ENCODE data around the gene AHRR. TPM values are rescaled to one million over a fixed set of nuclear protein-coding genes. Genes with fewer than 3 reads are reported as not detected.
"Not testable (repeated sequence)": the region's sequence is repeated elsewhere in the genome, so short reads cannot be mapped to it uniquely, and the experiment has no call there.

Gene AHRR
- polyA plus RNA-seq (ENCODE audit: insufficient read length in 12 of 12) = 10 to 100 TPM in 1 of 12 donors, 1 to 10 TPM in 9, not detected in 2; 1.4 to 11.9 (median 2.0) TPM
- long read RNA-seq, donor 1 = 0 reads
- long read RNA-seq, donor 2 = 0 reads
- long read RNA-seq, donor 3 = 0 reads
- long read RNA-seq, donor 4 = 0 reads
- long read RNA-seq, donor 5 = 0 reads
- long read RNA-seq, donor 6 = 0 reads
- long read RNA-seq, donor 7 = 0 reads
- long read RNA-seq, donor 8 = 0 reads
- long read RNA-seq, donor 9 = 0 reads
- long read RNA-seq, donor 10 = 0 reads
- long read RNA-seq, donor 11 = 0 reads

DNA sequence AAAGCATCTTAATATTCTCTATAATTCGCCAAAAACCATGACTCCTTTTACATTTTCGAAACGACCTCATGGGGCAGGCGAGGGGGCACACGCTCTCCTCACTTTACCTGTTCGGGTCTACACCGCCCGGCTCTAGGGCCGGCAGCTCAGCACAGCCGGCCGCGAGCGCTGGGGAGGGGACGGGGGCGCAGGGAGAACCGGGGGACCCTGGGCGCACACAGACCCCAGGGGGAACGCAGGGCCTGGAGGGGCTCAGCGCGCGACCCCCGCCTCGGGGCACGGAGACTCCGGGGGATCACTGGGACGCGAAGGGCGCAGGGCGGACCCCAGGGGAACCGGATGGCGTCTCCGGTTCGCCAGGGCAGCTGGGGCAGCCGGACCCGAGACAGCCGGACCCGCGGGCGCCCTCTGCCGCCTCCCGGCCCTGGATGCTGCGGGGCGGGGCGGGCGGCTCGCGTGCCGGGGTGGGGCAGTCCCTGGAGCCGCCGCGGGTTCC lies at the start of gene AHRR:
Gene AHRR, plus strand, starts transcription at position 485 of the 496 bp plus-strand sequence. CDS start 22,189 bp downstream, outside the sequence.
- DNase-seq = no peak

DNA sequence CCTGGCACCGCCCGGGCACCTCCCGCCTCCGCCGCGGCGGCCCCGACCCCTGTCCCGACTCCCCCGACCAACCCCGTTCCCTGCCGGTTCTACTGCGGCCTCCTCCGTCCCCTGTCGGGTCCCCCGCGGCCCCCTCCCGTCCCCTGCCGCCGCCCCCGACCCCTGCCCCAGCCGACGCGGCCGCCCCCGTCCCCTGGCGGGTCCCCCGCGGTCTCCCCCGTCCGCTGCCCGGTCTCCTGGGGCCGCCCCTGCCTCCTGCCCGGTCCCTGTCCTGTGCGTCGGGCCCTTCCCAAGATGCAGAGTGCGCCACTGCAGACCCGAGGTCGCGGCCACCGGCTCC lies 49.7 kb upstream of the AHRR start:
- not testable (repeated sequence) for DNase-seq

DNA sequence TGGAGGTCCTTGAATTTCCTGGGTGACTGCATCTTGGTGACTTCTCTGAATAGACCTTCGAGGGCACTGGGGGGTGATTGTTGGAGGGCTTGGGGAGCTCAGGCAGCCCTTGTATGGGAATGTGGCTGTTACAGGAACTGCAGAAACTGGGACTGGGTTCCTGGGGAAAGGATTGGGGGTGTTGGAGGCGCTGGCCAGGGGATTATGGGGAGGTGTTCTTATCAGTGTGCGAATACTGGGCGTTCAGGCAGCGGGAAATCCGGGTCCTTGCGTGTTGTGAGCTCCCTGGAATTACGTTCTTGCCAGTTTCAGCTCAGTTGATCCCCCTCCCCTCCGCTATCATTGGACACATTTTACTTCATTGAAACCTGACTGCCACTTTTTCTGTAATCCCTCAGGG lies 48.4 kb upstream of the AHRR start:
- DNase-seq = not testable (repeated sequence)

DNA sequence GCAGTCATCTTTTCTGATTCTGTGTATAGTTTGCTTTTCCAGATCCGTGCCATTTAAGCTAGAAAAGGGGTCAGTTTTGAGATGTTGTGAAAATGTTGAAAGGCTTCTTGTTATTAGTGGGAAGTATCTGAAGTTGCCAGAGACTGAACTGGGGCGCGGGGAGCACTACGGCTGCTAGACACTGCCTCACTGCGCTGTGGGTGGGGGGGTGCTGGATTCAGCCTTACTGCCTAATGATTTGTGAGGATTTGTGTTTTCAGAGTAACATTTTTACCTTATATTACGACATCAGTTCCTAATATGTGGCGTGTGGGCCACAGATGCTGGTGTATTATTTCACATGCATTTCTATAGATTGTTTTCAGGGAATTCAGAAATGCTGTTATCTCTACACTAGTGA lies 48.0 kb upstream of the AHRR start:
- DNase-seq = not testable (repeated sequence)

DNA sequence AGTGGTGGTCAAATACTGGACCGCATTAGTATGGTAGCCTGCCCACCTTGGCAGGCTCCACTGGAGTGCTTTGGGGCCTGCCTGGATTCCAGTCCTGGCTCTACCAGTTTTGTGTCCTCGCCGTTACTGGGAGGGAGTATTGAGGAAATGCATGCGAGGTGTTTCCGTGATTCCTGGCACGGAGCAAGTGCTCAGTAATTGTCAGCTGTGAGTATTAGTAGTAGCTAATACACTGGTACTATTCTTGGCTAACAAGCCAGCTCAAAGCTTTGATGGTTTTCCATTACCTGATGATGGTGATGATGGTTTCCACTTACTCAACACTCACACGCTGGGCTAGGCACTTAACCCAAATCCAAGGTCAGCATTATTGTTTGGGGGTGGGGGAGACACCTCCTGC lies 47.2 kb upstream of the AHRR start:
- DNase-seq = not testable (repeated sequence)

GRCh38 chr5:278646-279045 lies 42.9 kb upstream of the AHRR start:
- no peak for DNase-seq

- not testable (repeated sequence) for DNase-seq
Measured at GRCh38 chr5:279051-279665, 42.4 kb upstream of the AHRR start.

DNA sequence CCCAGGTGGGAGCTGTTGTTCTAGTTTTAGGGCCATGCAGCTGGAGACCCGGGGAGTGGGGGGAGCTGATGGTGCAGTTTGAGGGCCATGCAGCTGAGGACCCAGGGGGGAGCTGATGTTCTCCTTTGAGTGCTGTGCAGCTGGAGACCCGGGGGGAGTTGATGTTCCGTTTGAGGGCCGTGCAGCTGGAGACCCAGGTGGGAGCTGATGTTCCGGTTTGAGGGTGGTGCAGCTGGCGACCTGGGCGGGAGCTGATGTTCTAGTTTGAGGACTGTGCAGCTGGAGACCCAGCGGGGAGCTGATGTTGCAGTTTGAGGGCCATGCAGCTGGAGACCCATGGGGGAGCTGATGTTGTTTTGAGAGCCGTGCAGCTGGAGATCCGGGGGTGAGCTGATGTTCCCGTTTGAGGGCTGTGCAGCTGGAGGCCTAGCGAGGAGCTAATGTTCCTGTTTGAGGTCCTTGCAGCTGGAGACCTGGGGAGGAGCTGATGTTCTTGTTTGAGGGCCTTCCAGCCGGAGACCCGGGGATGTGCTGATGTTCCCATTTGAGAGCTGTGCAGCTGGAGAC lies 35.4 kb upstream of the AHRR start:
- no peak for DNase-seq

GRCh38 chr5:290200-290599 lies 31.3 kb upstream of the AHRR start:
- DNase-seq = not testable (repeated sequence)

GRCh38 chr5:291345-291744 lies 30.2 kb upstream of the AHRR start:
- DNase-seq = not testable (repeated sequence)

DNA sequence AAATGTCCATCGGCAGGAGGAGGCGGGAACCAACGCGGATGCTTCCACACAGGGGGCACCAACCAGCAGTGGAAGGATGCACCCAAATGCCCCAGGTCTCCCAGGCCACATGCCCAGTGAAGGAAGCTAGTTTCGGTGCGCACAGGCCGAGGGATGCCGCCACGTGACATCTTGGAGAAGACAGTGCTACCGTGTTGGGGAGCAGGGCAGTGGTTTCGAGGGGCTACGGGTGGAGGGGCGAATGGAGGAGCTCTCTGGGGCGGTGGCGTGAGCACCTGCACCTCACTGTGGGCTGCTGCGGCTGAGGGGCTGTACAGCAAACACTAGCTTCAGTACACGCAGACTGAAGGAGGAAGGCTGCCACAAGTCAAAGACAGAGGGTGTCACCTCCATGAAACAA lies 26.7 kb upstream of the AHRR start:
- not testable (repeated sequence) for DNase-seq

DNA sequence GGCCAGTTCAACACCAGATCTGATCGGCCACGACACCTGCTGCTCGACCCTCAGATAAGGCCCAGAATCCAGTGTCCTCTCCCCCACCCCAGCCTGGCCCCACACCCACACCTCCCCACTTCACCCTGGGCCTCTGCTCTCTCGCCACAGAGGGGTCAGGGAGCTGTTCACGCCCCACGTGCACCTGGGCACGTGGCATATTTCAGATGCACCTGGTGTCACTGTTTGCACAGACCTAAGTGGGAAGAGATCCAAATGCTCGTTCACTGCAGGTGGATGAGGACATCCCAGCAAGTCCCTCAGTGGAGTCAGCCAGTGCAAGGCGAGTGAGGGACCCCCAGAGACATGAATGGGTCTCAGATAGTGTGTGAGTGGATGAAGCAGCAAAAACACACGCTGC lies 25.3 kb upstream of the AHRR start:
- DNase-seq = not testable (repeated sequence)

DNA sequence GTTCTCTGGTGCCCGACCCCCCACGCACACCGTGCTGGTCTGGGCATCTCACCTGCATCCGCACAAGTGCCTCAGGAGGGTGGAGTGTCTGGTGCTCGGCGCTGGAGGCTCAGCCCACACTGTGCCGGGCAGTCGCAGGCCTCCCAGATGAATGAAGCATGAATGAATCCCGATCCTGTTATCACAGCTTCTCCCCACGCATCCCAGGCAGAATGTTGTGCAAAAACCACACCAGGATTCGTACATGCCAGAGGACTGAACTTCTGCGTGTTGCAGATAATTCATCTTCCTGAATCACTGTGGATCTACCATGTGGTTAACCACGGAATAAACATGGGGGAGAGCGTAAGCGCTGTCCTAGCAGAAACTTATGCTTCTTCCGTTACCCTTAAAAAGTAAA lies 24.6 kb upstream of the AHRR start:
- not testable (repeated sequence) for DNase-seq

GRCh38 chr5:297448-297847 lies 24.1 kb upstream of the AHRR start:
- not testable (repeated sequence) for DNase-seq

GRCh38 chr5:297991-298736 lies 23.4 kb upstream of the AHRR start:
- not testable (repeated sequence) for DNase-seq

DNA sequence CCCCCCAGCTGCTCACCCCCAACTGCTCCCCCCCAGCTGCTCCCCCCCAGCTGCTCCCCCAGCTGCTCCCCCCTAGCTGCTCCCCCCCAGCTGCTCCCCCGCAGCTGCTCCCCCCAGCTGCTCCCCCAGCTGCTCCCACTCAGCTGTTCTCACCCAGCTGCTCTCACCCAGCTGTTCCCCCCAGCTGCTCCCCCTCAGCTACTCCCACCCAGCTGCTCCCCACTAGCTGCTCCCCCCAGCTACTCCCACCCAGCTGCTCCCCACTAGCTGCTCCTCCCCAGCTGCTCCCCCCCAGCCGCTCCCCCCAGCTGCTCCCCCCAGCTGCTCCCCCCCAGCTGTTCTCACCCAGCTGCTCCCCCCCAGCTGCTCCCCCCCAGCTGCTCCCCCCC lies 22.8 kb upstream of the AHRR start:
- DNase-seq = no peak

DNA sequence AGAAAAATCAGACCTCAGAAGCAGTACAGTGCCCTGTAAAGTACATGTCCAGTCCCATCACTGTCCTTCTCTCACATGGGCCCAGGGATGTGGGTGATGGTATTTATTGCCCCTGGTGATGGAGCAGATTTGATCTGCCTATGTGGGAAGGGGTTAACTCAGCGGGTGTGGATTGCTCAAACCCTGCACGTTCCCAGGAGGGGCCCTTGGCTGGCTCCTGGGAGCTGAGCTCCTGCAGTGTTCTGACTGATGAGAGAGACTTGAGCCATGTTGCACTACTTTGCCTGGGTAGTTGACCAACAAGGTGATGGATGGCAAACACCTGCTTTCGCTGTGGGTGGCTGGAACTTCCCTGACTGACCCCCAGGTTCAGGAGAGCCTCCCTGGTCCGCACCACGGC lies 21.6 kb upstream of the AHRR start:
- DNase-seq = not testable (repeated sequence)

GRCh38 chr5:300691-301435 lies 20.7 kb upstream of the AHRR start:
- DNase-seq = not testable (repeated sequence)

DNA sequence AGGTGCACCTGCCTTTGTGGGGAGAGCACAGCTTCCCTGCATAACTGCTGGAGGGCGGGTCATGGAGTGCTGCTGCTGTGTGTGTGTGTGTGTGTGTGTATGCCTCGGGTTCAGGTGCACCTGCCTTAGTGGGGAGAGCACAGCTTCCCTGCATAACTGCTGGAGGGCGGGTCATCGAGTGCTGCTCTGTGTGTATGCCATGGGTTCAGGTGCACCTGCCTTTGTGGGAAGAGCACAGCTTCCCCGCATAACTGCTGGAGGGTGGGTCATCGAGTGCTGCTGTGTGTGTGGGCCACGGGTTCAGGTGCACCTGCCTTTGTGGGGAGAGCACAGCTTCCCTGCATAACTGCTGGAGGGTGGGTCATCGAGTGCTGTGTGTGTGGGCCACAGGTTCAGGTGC lies 19.1 kb upstream of the AHRR start:
- DNase-seq = not testable (repeated sequence)

- DNase-seq = no peak
Measured at GRCh38 chr5:302966-303365, 18.5 kb upstream of the AHRR start.

DNA sequence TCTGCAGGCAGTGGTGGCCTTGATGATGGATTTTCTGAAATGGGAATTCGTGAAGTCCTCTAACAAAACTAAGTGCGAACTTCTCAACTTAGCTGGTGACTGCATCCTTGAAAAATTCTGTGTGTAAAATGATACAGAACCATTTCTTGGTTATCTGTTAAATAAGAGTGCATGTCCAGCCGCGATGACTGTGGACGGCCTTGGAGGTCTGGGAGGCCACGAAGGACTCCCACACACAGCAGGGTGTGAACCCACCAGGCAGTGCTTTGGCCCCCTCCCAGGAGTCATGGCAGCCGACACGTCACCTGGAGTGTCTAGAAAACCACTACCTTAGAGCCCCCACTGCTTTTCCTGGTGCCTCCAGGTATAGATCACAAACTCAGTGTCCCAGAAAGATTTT lies 17.8 kb upstream of the AHRR start:
- not testable (repeated sequence) for DNase-seq

- DNase-seq = no peak
Measured at GRCh38 chr5:305050-305449, 16.5 kb upstream of the AHRR start.

All from muscle of arm (tissue), 14 donors.